ENCODE results near the gene AMOTL1.

Gene AMOTL1

GRCh38 chr11:94751218-94751609, 16.9 kb upstream of the AMOTL1 start:
- no peak for ATAC-seq (ENCODE audit: low read depth)
- H3K36me3 Mint-ChIP-seq: no peaks in the 10 kb centered on the region
- no peaks in the 10 kb centered on the region for H3K9me3 Mint-ChIP-seq
- no peak overlapping the region for H3K4me3 Mint-ChIP-seq
- no peak for DNase-seq (ENCODE audit: low spot score in 2 of 2)
- H3K27ac Mint-ChIP-seq: no peak overlapping the region
- H3K27me3 Mint-ChIP-seq: peaks cover 18% of the 10 kb centered on the region
- no peaks in the 10 kb centered on the region for H3K4me1 Mint-ChIP-seq

GRCh38 chr11:94751786-94752185, 16.4 kb upstream of the AMOTL1 start:
- Mint-ChIP-seq H3K27ac (no peak overlapping the region), H3K9me3 (no peaks in the 10 kb centered on the region), H3K36me3 (no peaks in the 10 kb centered on the region), H3K27me3 (peaks cover 13% of the 10 kb centered on the region), H3K4me1 (no peaks in the 10 kb centered on the region), H3K4me3 (no peak overlapping the region)
- DNase-seq (ENCODE audit: low spot score in 2 of 2) (no peak), ATAC-seq (ENCODE audit: low read depth) (no peak)

- Mint-ChIP-seq H3K4me1 (no peaks in the 10 kb centered on the region), H3K27me3 (peaks cover 7% of the 10 kb centered on the region), H3K4me3 (no peak overlapping the region), H3K36me3 (no peaks in the 10 kb centered on the region), H3K9me3 (no peaks in the 10 kb centered on the region), H3K27ac (no peak overlapping the region)
- ATAC-seq (ENCODE audit: low read depth): no peak
- no peak for DNase-seq (ENCODE audit: low spot score in 2 of 2)
Observed at GRCh38 chr11:94753630-94754029, 14.5 kb upstream of the AMOTL1 start.

GRCh38 chr11:94754335-94754734, 13.8 kb upstream of the AMOTL1 start:
- Mint-ChIP-seq H3K4me3 (no peak overlapping the region), H3K9me3 (no peaks in the 10 kb centered on the region), H3K27me3 (peaks cover 7% of the 10 kb centered on the region), H3K4me1 (no peaks in the 10 kb centered on the region), H3K27ac (no peak overlapping the region), H3K36me3 (no peaks in the 10 kb centered on the region)
- DNase-seq (ENCODE audit: low spot score in 2 of 2) (no peak), ATAC-seq (ENCODE audit: low read depth) (no peak)

- DNase-seq (ENCODE audit: low spot score in 2 of 2): no peak
- H3K36me3 Mint-ChIP-seq: no peaks in the 10 kb centered on the region
- H3K27me3 Mint-ChIP-seq: peaks cover 7% of the 10 kb centered on the region
Observed at GRCh38 chr11:94754819-94755218, 13.3 kb upstream of the AMOTL1 start.

GRCh38 chr11:94755494-94755893, 12.7 kb upstream of the AMOTL1 start:
- Mint-ChIP-seq H3K27me3 (peaks cover 6% of the 10 kb centered on the region), H3K36me3 (no peaks in the 10 kb centered on the region), H3K9me3 (no peaks in the 10 kb centered on the region), H3K4me3 (no peak overlapping the region), H3K27ac (no peak overlapping the region), H3K4me1 (no peaks in the 10 kb centered on the region)
- no peak for ATAC-seq (ENCODE audit: low read depth)
- no peak for DNase-seq (ENCODE audit: low spot score in 2 of 2)

More at GRCh38 chr11:94754819-94755218, 13.3 kb upstream of the AMOTL1 start:
- Mint-ChIP-seq H3K4me3 (no peak overlapping the region), H3K4me1 (no peaks in the 10 kb centered on the region), H3K9me3 (no peaks in the 10 kb centered on the region), H3K27ac (no peak overlapping the region)
- ATAC-seq (ENCODE audit: low read depth): no peak

GRCh38 chr11:94757037-94757735, 11.0 kb upstream of the AMOTL1 start:
- Mint-ChIP-seq H3K27me3 (peaks cover under 1% of the 10 kb centered on the region), H3K27ac (no peak overlapping the region), H3K4me3 (no peak overlapping the region), H3K36me3 (no peaks in the 10 kb centered on the region), H3K9me3 (no peaks in the 10 kb centered on the region), H3K4me1 (no peaks in the 10 kb centered on the region)
- no peak for DNase-seq (ENCODE audit: low spot score in 2 of 2)
- no peak for ATAC-seq (ENCODE audit: low read depth)

- H3K4me1 Mint-ChIP-seq: no peaks in the 10 kb centered on the region
- no peak overlapping the region for H3K27ac Mint-ChIP-seq
- ATAC-seq (ENCODE audit: low read depth) (no peak), DNase-seq (ENCODE audit: low spot score in 2 of 2) (no peak)
- H3K36me3 Mint-ChIP-seq: no peaks in the 10 kb centered on the region
- H3K4me3 Mint-ChIP-seq: no peak overlapping the region
- peaks cover 3% of the 10 kb centered on the region for H3K27me3 Mint-ChIP-seq
- no peaks in the 10 kb centered on the region for H3K9me3 Mint-ChIP-seq
Observed at GRCh38 chr11:94758666-94759065, 9.5 kb upstream of the AMOTL1 start.

- Mint-ChIP-seq H3K27ac (no peak overlapping the region), H3K4me3 (no peak overlapping the region), H3K4me1 (no peaks in the 10 kb centered on the region), H3K36me3 (no peaks in the 10 kb centered on the region), H3K9me3 (no peaks in the 10 kb centered on the region), H3K27me3 (peaks cover 3% of the 10 kb centered on the region)
- no peak for ATAC-seq (ENCODE audit: low read depth)
- no peak for DNase-seq (ENCODE audit: low spot score in 2 of 2)
Observed at GRCh38 chr11:94759522-94759921, 8.6 kb upstream of the AMOTL1 start.

GRCh38 chr11:94760296-94760695, 7.9 kb upstream of the AMOTL1 start:
- DNase-seq (ENCODE audit: low spot score in 2 of 2): no peak
- no peaks in the 10 kb centered on the region for H3K36me3 Mint-ChIP-seq
- no peaks in the 10 kb centered on the region for H3K4me1 Mint-ChIP-seq

GRCh38 chr11:94762208-94762607, 5.9 kb upstream of the AMOTL1 start:
- Mint-ChIP-seq H3K4me3 (no peak overlapping the region), H3K27me3 (peaks cover 3% of the 10 kb centered on the region), H3K9me3 (no peaks in the 10 kb centered on the region), H3K4me1 (no peaks in the 10 kb centered on the region), H3K36me3 (no peaks in the 10 kb centered on the region), H3K27ac (no peak overlapping the region)
- DNase-seq (ENCODE audit: low spot score in 2 of 2) (no peak), ATAC-seq (ENCODE audit: low read depth) (no peak)

More at GRCh38 chr11:94760296-94760695, 7.9 kb upstream of the AMOTL1 start:
- H3K9me3 Mint-ChIP-seq: no peaks in the 10 kb centered on the region
- H3K27ac Mint-ChIP-seq: no peak overlapping the region
- peaks cover 3% of the 10 kb centered on the region for H3K27me3 Mint-ChIP-seq
- H3K4me3 Mint-ChIP-seq: no peak overlapping the region
- no peak for ATAC-seq (ENCODE audit: low read depth)

- ATAC-seq (ENCODE audit: low read depth) (no peak), DNase-seq (ENCODE audit: low spot score in 2 of 2) (no peak)
- Mint-ChIP-seq H3K27me3 (peaks cover 6% of the 10 kb centered on the region), H3K27ac (no peak overlapping the region), H3K9me3 (no peaks in the 10 kb centered on the region), H3K4me3 (no peak overlapping the region), H3K4me1 (no peaks in the 10 kb centered on the region), H3K36me3 (no peaks in the 10 kb centered on the region)
Observed at GRCh38 chr11:94762995-94763394, 5.2 kb upstream of the AMOTL1 start.

- Mint-ChIP-seq H3K36me3 (no peaks in the 10 kb centered on the region), H3K4me1 (no peaks in the 10 kb centered on the region), H3K9me3 (no peaks in the 10 kb centered on the region), H3K27me3 (peaks cover 18% of the 10 kb centered on the region), H3K27ac (no peak overlapping the region), H3K4me3 (no peak overlapping the region)
- no peak for ATAC-seq (ENCODE audit: low read depth)
- no peak for DNase-seq (ENCODE audit: low spot score in 2 of 2)
Observed at GRCh38 chr11:94766713-94767206, 1.4 kb upstream of the AMOTL1 start.

- DNase-seq (ENCODE audit: low spot score in 2 of 2) (no peak), ATAC-seq (ENCODE audit: low read depth) (no peak)
- Mint-ChIP-seq H3K27ac (no peak overlapping the region), H3K27me3 (peaks cover 18% of the 10 kb centered on the region), H3K9me3 (no peaks in the 10 kb centered on the region), H3K4me3 (no peak overlapping the region), H3K4me1 (no peaks in the 10 kb centered on the region), H3K36me3 (no peaks in the 10 kb centered on the region)
Observed at GRCh38 chr11:94767291-94767690, 865 bp upstream of the AMOTL1 start.

Data from memory B cell (primary cell).